ENCODE data around the gene WDR47. TPM values are rescaled to one million over a fixed set of nuclear protein-coding genes. Genes with fewer than 3 reads are reported as not detected.
"Not testable (repeated sequence)": the region's sequence is repeated elsewhere in the genome, so short reads cannot be mapped to it uniquely, and the experiment has no call there.

Gene WDR47
- total RNA-seq, 1 experiment from 2014 or later, result 8.0 TPM

- Histone ChIP-seq H3K27me3 (ENCODE audit: control insufficient read depth, insufficient read depth, low read length) (no peaks in the 10 kb centered on the region), H3K4me3 (ENCODE audit: insufficient read depth, low read depth, low read length) (no peak overlapping the region), H3K36me3 (replicated peaks; ENCODE audit: control insufficient read depth, insufficient read depth, low read length) (no peaks in the 10 kb centered on the region)
- DNase-seq, result no peak
These were observed 7.5 kb downstream of the WDR47 start for GRCh38 chr1:109034382-109034781.

- H3K4me3 ChIP-seq (ENCODE audit: insufficient read depth, low read depth, low read length); DNase-seq; H3K27me3 ChIP-seq (ENCODE audit: control insufficient read depth, insufficient read depth, low read length); H3K36me3 ChIP-seq (replicated peaks; ENCODE audit: control insufficient read depth, insufficient read depth, low read length): not testable (repeated sequence)
These were observed 12.4 kb downstream of the WDR47 start for GRCh38 chr1:109029493-109029892.

- H3K27me3 ChIP-seq (ENCODE audit: control insufficient read depth, insufficient read depth, low read length), result no peaks in the 10 kb centered on the region
- H3K36me3 ChIP-seq (replicated peaks; ENCODE audit: control insufficient read depth, insufficient read depth, low read length), result no peaks in the 10 kb centered on the region
- H3K4me3 ChIP-seq (ENCODE audit: insufficient read depth, low read depth, low read length), result no peak overlapping the region
- DNase-seq, result no peak
These were observed 14.1 kb downstream of the WDR47 start for GRCh38 chr1:109027841-109028240.

- H3K27me3 ChIP-seq (ENCODE audit: control insufficient read depth, insufficient read depth, low read length), result no peaks in the 10 kb centered on the region
- H3K36me3 ChIP-seq (replicated peaks; ENCODE audit: control insufficient read depth, insufficient read depth, low read length), result no peaks in the 10 kb centered on the region
- no peak for DNase-seq
- H3K4me3 ChIP-seq (ENCODE audit: insufficient read depth, low read depth, low read length), result no peak overlapping the region
These were observed 16.2 kb downstream of the WDR47 start for GRCh38 chr1:109025694-109026093.

GRCh38 chr1:109024646-109025045, 17.3 kb downstream of the WDR47 start:
- Histone ChIP-seq H3K36me3 (replicated peaks; ENCODE audit: control insufficient read depth, insufficient read depth, low read length) (no peaks in the 10 kb centered on the region), H3K27me3 (ENCODE audit: control insufficient read depth, insufficient read depth, low read length) (no peaks in the 10 kb centered on the region), H3K4me3 (ENCODE audit: insufficient read depth, low read depth, low read length) (no peak overlapping the region)
- no peak for DNase-seq

GRCh38 chr1:109020693-109021257, 21.1 kb downstream of the WDR47 start:
- Histone ChIP-seq H3K27me3 (ENCODE audit: control insufficient read depth, insufficient read depth, low read length) (no peaks in the 10 kb centered on the region), H3K36me3 (replicated peaks; ENCODE audit: control insufficient read depth, insufficient read depth, low read length) (no peaks in the 10 kb centered on the region), H3K4me3 (ENCODE audit: insufficient read depth, low read depth, low read length) (no peak overlapping the region)
- DNase-seq, result no peak

- not testable (repeated sequence) for H3K36me3 ChIP-seq (replicated peaks; ENCODE audit: control insufficient read depth, insufficient read depth, low read length); H3K4me3 ChIP-seq (ENCODE audit: insufficient read depth, low read depth, low read length); DNase-seq
These were observed 24.2 kb downstream of the WDR47 start for GRCh38 chr1:109017719-109018118.

GRCh38 chr1:109017134-109017533, 24.8 kb downstream of the WDR47 start:
- H3K4me3 ChIP-seq (ENCODE audit: insufficient read depth, low read depth, low read length), result no peak overlapping the region
- no peaks in the 10 kb centered on the region for H3K27me3 ChIP-seq (ENCODE audit: control insufficient read depth, insufficient read depth, low read length)
- DNase-seq, result no peak
- no peaks in the 10 kb centered on the region for H3K36me3 ChIP-seq (replicated peaks; ENCODE audit: control insufficient read depth, insufficient read depth, low read length)

More at GRCh38 chr1:109017719-109018118, 24.2 kb downstream of the WDR47 start:
- not testable (repeated sequence) for H3K27me3 ChIP-seq (ENCODE audit: control insufficient read depth, insufficient read depth, low read length)

- Histone ChIP-seq H3K36me3 (replicated peaks; ENCODE audit: control insufficient read depth, insufficient read depth, low read length) (no peaks in the 10 kb centered on the region; the same call in 1 of the 2 replicates), H3K27me3 (ENCODE audit: control insufficient read depth, insufficient read depth, low read length) (no peaks in the 10 kb centered on the region), H3K4me3 (ENCODE audit: insufficient read depth, low read depth, low read length) (no peak overlapping the region)
- DNase-seq, result no peak
These were observed 30.6 kb downstream of the WDR47 start for GRCh38 chr1:109011335-109011734.

- H3K27me3 ChIP-seq (ENCODE audit: control insufficient read depth, insufficient read depth, low read length); DNase-seq; H3K4me3 ChIP-seq (ENCODE audit: insufficient read depth, low read depth, low read length); H3K36me3 ChIP-seq (replicated peaks; ENCODE audit: control insufficient read depth, insufficient read depth, low read length): not testable (repeated sequence)
These were observed 45.3 kb downstream of the WDR47 start for GRCh38 chr1:108996622-108997021.

- Histone ChIP-seq H3K27me3 (ENCODE audit: control insufficient read depth, insufficient read depth, low read length) (no peaks in the 10 kb centered on the region), H3K36me3 (replicated peaks; ENCODE audit: control insufficient read depth, insufficient read depth, low read length) (no peaks in the 10 kb centered on the region), H3K4me3 (ENCODE audit: insufficient read depth, low read depth, low read length) (no peak overlapping the region)
- no peak for DNase-seq
These were observed 58.8 kb downstream of the WDR47 start for GRCh38 chr1:108983114-108983513.

GRCh38 chr1:108976658-108977057, 65.2 kb downstream of the WDR47 start:
- Histone ChIP-seq H3K36me3 (replicated peaks; ENCODE audit: control insufficient read depth, insufficient read depth, low read length) (no peaks in the 10 kb centered on the region), H3K4me3 (ENCODE audit: insufficient read depth, low read depth, low read length) (no peak overlapping the region)
- DNase-seq, result no peak

GRCh38 chr1:108972951-108973350, 69.0 kb downstream of the WDR47 start:
- no peak for DNase-seq

More at GRCh38 chr1:108976658-108977057, 65.2 kb downstream of the WDR47 start:
- H3K27me3 ChIP-seq (ENCODE audit: control insufficient read depth, insufficient read depth, low read length), result no peaks in the 10 kb centered on the region

GRCh38 chr1:108969346-108969745, 72.6 kb downstream of the WDR47 start:
- no peak for DNase-seq
- H3K27me3 ChIP-seq (ENCODE audit: control insufficient read depth, insufficient read depth, low read length), result no peaks in the 10 kb centered on the region
- H3K4me3 ChIP-seq (ENCODE audit: insufficient read depth, low read depth, low read length), result no peak overlapping the region
- no peaks in the 10 kb centered on the region for H3K36me3 ChIP-seq (replicated peaks; ENCODE audit: control insufficient read depth, insufficient read depth, low read length)

More at GRCh38 chr1:108972951-108973350, 69.0 kb downstream of the WDR47 start:
- no peaks in the 10 kb centered on the region for H3K36me3 ChIP-seq (replicated peaks; ENCODE audit: control insufficient read depth, insufficient read depth, low read length)
- H3K27me3 ChIP-seq (ENCODE audit: control insufficient read depth, insufficient read depth, low read length), result no peaks in the 10 kb centered on the region
- no peak overlapping the region for H3K4me3 ChIP-seq (ENCODE audit: insufficient read depth, low read depth, low read length)

GRCh38 chr1:108963052-108963686, 78.7 kb downstream of the WDR47 start, which contains the start of gene CLCC1:
CLCC1 (minus strand) TSS chr1:108963484; CDS start chr1:108950437, 13,047 bp downstream.
- DNase-seq, result peak; percentile 95
- Histone ChIP-seq H3K4me3 (ENCODE audit: insufficient read depth, low read depth, low read length) (peak within 1 kb of the TSS; percentile 96), H3K27me3 (ENCODE audit: control insufficient read depth, insufficient read depth, low read length) (peaks cover 3% of the 10 kb centered on the region; the same call in 1 of the 2 replicates), H3K36me3 (replicated peaks; ENCODE audit: control insufficient read depth, insufficient read depth, low read length) (no peaks in the 10 kb centered on the region)

Data from H7 (cell line).